Measurements from ENCODE around the gene ZNF580.

Gene ZNF580

DNA sequence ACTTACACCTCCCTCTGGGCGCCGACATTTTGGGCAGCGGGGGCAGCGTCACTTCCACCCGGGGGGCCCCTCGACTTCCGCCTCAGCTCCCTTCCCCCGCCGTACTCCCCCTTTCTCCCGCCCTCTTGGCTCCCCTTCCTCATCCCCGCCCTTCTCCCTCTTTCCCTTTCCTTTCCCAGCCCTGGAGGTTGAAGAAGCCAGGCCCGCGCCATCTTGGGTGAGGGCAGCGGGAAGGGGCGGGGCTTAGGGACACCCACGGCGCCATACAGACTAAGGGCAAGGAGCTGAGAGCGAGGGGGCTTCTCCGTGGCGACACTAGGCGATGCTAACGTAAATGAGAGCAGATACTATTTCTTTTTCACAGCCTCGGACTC is 41.3 kb upstream of the ZNF580 start, which contains the start of gene FIZ1:
TSS of gene FIZ1 (minus strand) at position 50 of the 374 bp plus-strand sequence. CDS start 1,652 bp downstream, outside the sequence.
- H3K27me3 ChIP-seq (ENCODE audit: control insufficient read depth, insufficient read depth, low read length, poor library complexity, severe bottlenecking), result no peaks in the 10 kb centered on the region
- WGBS, 2 experiments, result 0% methylated on average over 23 of the region's 23 CpGs
- H3K36me3 ChIP-seq (ENCODE audit: control insufficient read depth, insufficient read depth, low read length), result peaks cover 15% of the 10 kb centered on the region
- H3K27ac ChIP-seq (ENCODE audit: insufficient read depth, low read depth, low read length, poor library complexity, severe bottlenecking), result peak within 1 kb of the TSS; percentile 99
- H3K9me3 ChIP-seq (ENCODE audit: control insufficient read depth, low read length), result no peaks in the 10 kb centered on the region
- H3K4me1 ChIP-seq (ENCODE audit: control insufficient read depth, insufficient read depth, low read length), result peaks cover 12% of the 10 kb centered on the region
- peak within 1 kb of the TSS; percentile 62 for H3K4me3 ChIP-seq (ENCODE audit: insufficient read depth, low read depth, low read length)

DNA sequence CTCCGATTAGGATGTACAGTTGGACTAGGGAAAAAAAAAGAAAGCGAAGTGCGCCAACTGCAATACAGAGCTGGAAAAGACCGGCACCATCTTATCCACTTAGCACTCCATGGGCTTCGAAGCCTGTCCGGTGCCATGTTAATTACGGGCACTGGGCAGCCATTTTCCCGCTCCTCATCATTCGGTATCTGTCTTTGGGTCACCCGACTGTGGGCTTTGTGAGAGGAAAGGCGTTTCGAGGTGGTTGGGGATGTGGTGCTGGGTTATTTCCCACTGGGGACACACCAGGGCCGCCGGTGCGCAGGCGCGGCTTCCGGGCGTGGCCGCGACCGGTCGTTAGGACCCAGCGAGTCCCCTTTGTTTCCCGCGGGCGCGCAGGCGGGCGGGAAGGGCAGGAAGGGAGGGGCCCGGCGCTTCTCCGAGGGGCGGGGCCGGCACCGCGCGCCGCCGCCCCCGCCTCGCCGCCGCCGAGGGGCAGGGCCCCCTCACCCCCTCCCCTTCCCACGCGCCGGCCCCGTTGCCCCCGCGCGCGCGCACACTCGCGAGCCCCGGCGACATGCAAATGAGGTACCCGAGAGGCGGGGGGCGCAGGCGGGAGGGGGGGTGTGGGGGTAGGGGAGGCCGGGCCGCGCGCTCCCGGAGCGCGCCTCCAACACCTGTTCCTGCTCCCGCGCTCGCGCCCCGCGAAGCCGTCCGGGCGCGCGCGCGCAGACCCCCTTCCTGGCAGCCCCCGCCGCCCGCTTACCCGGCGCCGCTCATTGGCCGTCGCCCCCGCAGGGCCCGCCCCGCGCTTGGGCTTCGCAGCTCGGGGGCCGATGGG is 40.8 kb upstream of the ZNF580 start, which contains the start of gene ZNF524:
TSS of gene ZNF524 (plus strand) at position 447 of the 820 bp plus-strand sequence. CDS start 1,825 bp downstream, outside the sequence.
- 0% methylated on average over 97 of the region's 97 CpGs for WGBS, 2 experiments

GRCh38 chr19:55600662-55601028 is 40.2 kb upstream of the ZNF580 start:
- Histone ChIP-seq H3K4me3 (ENCODE audit: insufficient read depth, low read depth, low read length) (peak overlapping the region; percentile 62), H3K4me1 (ENCODE audit: control insufficient read depth, insufficient read depth, low read length) (peaks cover 12% of the 10 kb centered on the region), H3K27ac (ENCODE audit: insufficient read depth, low read depth, low read length, poor library complexity, severe bottlenecking) (peak overlapping the region; percentile 99), H3K36me3 (ENCODE audit: control insufficient read depth, insufficient read depth, low read length) (peaks cover 5% of the 10 kb centered on the region), H3K27me3 (ENCODE audit: control insufficient read depth, insufficient read depth, low read length, poor library complexity, severe bottlenecking) (no peaks in the 10 kb centered on the region), H3K9me3 (ENCODE audit: control insufficient read depth, low read length) (no peaks in the 10 kb centered on the region)
- WGBS, 2 experiments, result 12 to 16% methylated on average over 12 to 15 of the region's 15 CpGs

More for the DNA sequence above, 40.8 kb upstream of the ZNF580 start, which contains the start of gene ZNF524:
- Histone ChIP-seq H3K27ac (ENCODE audit: insufficient read depth, low read depth, low read length, poor library complexity, severe bottlenecking) (peak within 1 kb of the TSS; percentile 99), H3K36me3 (ENCODE audit: control insufficient read depth, insufficient read depth, low read length) (peaks cover 10% of the 10 kb centered on the region), H3K9me3 (ENCODE audit: control insufficient read depth, low read length) (no peaks in the 10 kb centered on the region), H3K4me3 (ENCODE audit: insufficient read depth, low read depth, low read length) (peak within 1 kb of the TSS; percentile 62), H3K27me3 (ENCODE audit: control insufficient read depth, insufficient read depth, low read length, poor library complexity, severe bottlenecking) (no peaks in the 10 kb centered on the region), H3K4me1 (ENCODE audit: control insufficient read depth, insufficient read depth, low read length) (peaks cover 12% of the 10 kb centered on the region)

- Histone ChIP-seq H3K27ac (ENCODE audit: insufficient read depth, low read depth, low read length, poor library complexity, severe bottlenecking) (peak overlapping the region; percentile 99), H3K4me1 (ENCODE audit: control insufficient read depth, insufficient read depth, low read length) (peaks cover 12% of the 10 kb centered on the region), H3K9me3 (ENCODE audit: control insufficient read depth, low read length) (no peaks in the 10 kb centered on the region), H3K27me3 (ENCODE audit: control insufficient read depth, insufficient read depth, low read length, poor library complexity, severe bottlenecking) (no peaks in the 10 kb centered on the region), H3K36me3 (ENCODE audit: control insufficient read depth, insufficient read depth, low read length) (peaks cover under 1% of the 10 kb centered on the region), H3K4me3 (ENCODE audit: insufficient read depth, low read depth, low read length) (peak overlapping the region; percentile 62)
- WGBS, 2 experiments, result 90 to 95% methylated on average over 4 of the region's 4 CpGs
These were observed 39.7 kb upstream of the ZNF580 start for GRCh38 chr19:55601084-55601483.

GRCh38 chr19:55602104-55603001 is 38.4 kb upstream of the ZNF580 start:
- no peaks in the 10 kb centered on the region for H3K9me3 ChIP-seq (ENCODE audit: control insufficient read depth, low read length)
- WGBS, 2 experiments, result 95% methylated on average over 60 of the region's 60 CpGs

DNA sequence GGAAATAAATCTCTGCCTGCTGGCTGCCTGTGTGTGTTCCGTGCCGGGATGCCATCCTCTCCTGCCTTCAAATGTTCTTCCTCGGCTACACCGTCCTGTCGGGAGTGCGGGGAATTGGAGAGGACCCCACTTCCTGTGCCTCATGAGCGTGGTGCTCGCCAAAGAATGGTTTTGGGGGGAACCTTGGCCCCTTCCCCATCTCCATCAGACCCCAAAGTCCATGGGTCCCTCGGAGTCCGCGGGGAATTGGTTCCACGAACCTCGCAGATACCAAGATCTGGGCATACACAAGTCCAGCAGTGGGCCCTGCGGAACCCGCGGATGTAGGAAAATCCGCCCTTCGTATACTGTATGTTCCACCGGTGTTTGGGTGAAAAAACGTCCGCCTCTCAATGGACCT is 37.7 kb upstream of the ZNF580 start:
- Histone ChIP-seq H3K27ac (ENCODE audit: insufficient read depth, low read depth, low read length, poor library complexity, severe bottlenecking) (no peak overlapping the region), H3K9me3 (ENCODE audit: control insufficient read depth, low read length) (no peaks in the 10 kb centered on the region), H3K36me3 (ENCODE audit: control insufficient read depth, insufficient read depth, low read length) (no peaks in the 10 kb centered on the region), H3K27me3 (ENCODE audit: control insufficient read depth, insufficient read depth, low read length, poor library complexity, severe bottlenecking) (no peaks in the 10 kb centered on the region), H3K4me3 (ENCODE audit: insufficient read depth, low read depth, low read length) (no peak overlapping the region), H3K4me1 (ENCODE audit: control insufficient read depth, insufficient read depth, low read length) (peaks cover 11% of the 10 kb centered on the region)
- 95 to 96% methylated on average over 21 of the region's 21 CpGs for WGBS, 2 experiments

More at GRCh38 chr19:55602104-55603001, 38.4 kb upstream of the ZNF580 start:
- Histone ChIP-seq H3K27me3 (ENCODE audit: control insufficient read depth, insufficient read depth, low read length, poor library complexity, severe bottlenecking) (no peaks in the 10 kb centered on the region), H3K4me1 (ENCODE audit: control insufficient read depth, insufficient read depth, low read length) (peaks cover 18% of the 10 kb centered on the region), H3K27ac (ENCODE audit: insufficient read depth, low read depth, low read length, poor library complexity, severe bottlenecking) (no peak overlapping the region), H3K36me3 (ENCODE audit: control insufficient read depth, insufficient read depth, low read length) (no peaks in the 10 kb centered on the region), H3K4me3 (ENCODE audit: insufficient read depth, low read depth, low read length) (no peak overlapping the region)

DNA sequence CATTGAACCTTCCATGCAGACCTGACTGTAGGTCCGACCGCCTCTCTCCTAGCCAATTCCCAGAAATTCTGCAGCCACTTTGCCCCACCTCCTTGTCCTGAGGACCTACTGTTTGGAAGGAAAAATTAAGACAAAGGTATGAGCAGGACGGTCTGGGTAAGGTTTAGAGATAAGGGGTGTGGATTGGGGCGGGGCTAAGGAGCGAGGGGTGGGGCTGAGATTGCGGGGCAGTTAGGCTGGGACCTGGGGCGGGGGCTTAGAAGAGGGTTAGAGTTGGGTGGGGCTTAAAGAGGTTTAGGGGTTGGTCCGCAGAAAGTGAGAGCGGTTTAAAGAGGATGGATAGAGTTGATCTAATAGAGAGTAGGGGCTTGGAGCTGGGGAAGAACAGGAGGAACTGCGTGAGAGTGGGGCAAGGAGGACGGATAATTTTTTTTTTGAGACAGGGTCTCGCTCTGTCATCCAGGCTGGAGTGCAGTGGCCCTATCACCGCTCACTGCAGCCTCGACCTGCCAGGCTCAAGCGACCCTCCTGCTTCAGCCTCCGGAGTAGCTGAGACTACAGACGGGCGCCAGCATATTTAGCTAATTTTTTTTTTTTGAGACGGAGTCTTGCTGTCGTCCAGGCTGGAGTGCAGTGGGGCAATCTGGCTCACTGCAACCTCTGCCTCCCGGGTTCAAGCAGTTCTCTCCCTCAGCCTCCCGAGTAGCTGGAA is 37.1 kb upstream of the ZNF580 start:
- H3K9me3 ChIP-seq (ENCODE audit: control insufficient read depth, low read length), result no peaks in the 10 kb centered on the region
- no peaks in the 10 kb centered on the region for H3K27me3 ChIP-seq (ENCODE audit: control insufficient read depth, insufficient read depth, low read length, poor library complexity, severe bottlenecking)
- 88 to 90% methylated on average over 22 of the region's 22 CpGs for WGBS, 2 experiments
- H3K27ac ChIP-seq (ENCODE audit: insufficient read depth, low read depth, low read length, poor library complexity, severe bottlenecking), result no peak overlapping the region
- peaks cover 9% of the 10 kb centered on the region for H3K4me1 ChIP-seq (ENCODE audit: control insufficient read depth, insufficient read depth, low read length)
- H3K4me3 ChIP-seq (ENCODE audit: insufficient read depth, low read depth, low read length), result no peak overlapping the region
- no peaks in the 10 kb centered on the region for H3K36me3 ChIP-seq (ENCODE audit: control insufficient read depth, insufficient read depth, low read length)

DNA sequence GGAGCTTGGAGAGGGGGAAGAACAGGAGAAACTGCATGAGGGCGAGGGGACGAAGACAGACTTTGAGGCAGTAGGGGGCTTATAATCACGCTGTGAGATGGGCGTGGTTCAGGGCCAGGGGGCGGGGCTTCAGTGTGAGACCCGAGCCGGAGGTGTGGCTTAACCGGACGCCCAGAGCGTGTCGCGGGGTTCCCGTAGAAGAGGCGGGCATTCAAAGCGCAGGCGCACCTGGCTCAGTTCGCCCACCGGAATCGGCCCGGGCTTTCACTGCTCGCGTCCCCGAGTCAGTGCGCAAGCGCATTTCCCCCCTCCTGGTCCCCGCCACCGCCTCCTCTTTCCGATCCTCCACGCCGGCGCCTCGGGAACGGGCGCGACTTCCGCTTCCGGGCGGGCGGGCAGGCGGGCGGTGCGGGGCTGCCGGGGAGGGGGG is 35.6 kb upstream of the ZNF580 start:
- Histone ChIP-seq H3K4me3 (ENCODE audit: insufficient read depth, low read depth, low read length) (peak overlapping the region; percentile 87), H3K36me3 (ENCODE audit: control insufficient read depth, insufficient read depth, low read length) (peaks cover 6% of the 10 kb centered on the region), H3K4me1 (ENCODE audit: control insufficient read depth, insufficient read depth, low read length) (peaks cover 9% of the 10 kb centered on the region), H3K27me3 (ENCODE audit: control insufficient read depth, insufficient read depth, low read length, poor library complexity, severe bottlenecking) (no peaks in the 10 kb centered on the region), H3K27ac (ENCODE audit: insufficient read depth, low read depth, low read length, poor library complexity, severe bottlenecking) (peak overlapping the region; percentile 97), H3K9me3 (ENCODE audit: control insufficient read depth, low read length) (no peaks in the 10 kb centered on the region)
- WGBS, 2 experiments, result 0% methylated on average over 43 of the region's 43 CpGs

DNA sequence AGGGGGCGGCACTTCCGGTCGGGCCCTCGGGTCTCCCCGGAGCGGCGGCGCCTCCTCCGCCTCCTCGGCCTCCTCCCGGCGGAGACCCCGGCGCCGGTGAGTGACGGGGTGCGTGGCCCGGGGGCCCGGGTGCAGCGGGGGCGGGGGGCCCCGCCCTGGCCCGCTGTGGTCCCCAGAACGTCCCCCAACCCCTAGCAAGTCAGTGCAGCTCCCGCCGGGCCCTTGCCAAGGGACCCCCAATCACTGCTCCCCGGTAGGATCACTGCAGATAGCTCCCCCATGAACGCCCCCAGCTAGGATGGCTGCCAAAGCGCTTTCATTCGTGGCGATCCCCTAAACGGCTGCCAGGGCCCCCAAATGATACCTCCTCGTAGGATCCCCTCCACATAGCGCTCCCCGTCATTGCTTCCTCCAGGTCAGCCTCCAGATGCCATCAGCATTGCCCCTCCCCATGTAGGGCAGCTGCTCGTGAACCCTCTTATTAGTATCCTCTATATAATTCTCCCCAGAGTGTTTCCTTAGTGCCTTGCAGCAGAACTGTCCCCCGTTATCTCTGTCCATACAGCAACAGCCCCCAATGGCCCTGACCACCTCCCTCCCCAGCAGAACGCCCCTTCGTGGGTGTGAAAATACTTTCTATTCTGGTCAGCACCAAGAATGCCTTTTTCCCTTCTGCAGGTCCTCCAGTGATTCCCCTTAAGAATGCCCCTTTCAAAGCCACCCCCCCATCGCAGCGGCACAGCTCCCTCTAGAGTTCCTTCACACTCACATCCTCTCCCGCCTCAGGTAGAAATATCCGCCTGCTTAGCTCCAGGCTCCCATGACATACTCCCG is 34.9 kb upstream of the ZNF580 start, which contains the start of gene ZNF865:
TSS of gene ZNF865 (plus strand) at position 11 of the 834 bp plus-strand sequence. CDS start 7,972 bp downstream, outside the sequence.
- Histone ChIP-seq H3K27ac (ENCODE audit: insufficient read depth, low read depth, low read length, poor library complexity, severe bottlenecking) (peak within 1 kb of the TSS; percentile 97), H3K27me3 (ENCODE audit: control insufficient read depth, insufficient read depth, low read length, poor library complexity, severe bottlenecking) (no peaks in the 10 kb centered on the region), H3K4me3 (ENCODE audit: insufficient read depth, low read depth, low read length) (peak within 1 kb of the TSS; percentile 87), H3K4me1 (ENCODE audit: control insufficient read depth, insufficient read depth, low read length) (peaks cover 8% of the 10 kb centered on the region), H3K9me3 (ENCODE audit: control insufficient read depth, low read length) (no peaks in the 10 kb centered on the region), H3K36me3 (ENCODE audit: control insufficient read depth, insufficient read depth, low read length) (peaks cover 6% of the 10 kb centered on the region)
- WGBS, 2 experiments, result 1% methylated on average over 44 of the region's 44 CpGs

All from ectodermal cell (in vitro differentiated cells).